Suprapubic skin (tissue), 4 donors: ENCODE measurements around the gene AHI1. TPM values are rescaled to one million over a fixed set of nuclear protein-coding genes. Genes with fewer than 3 reads are reported as not detected.

Source experiments
- DNase-seq, 2 donors: peaks; one replicate each; pipeline ENCODE4 v3.0.0-alpha.2; 2019; ENCODE audit warnings: low spot score in 2 of 2
- H3K27ac ChIP-seq: fragments of 200-600 bp; sonication (generic); one replicate; pipeline ENCODE4 v1.5.1; 2019
- H3K27me3 ChIP-seq: fragments of 200-600 bp; sonication (generic); one replicate; pipeline ENCODE4 v1.5.1; 2019
- H3K36me3 ChIP-seq: fragments of 200-600 bp; sonication (generic); one replicate; pipeline ENCODE4 v1.5.1; 2019
- H3K4me1 ChIP-seq: fragments of 200-600 bp; sonication (generic); one replicate; pipeline ENCODE4 v1.5.1; 2019
- H3K4me3 ChIP-seq: fragments of 200-600 bp; sonication (generic); one replicate; pipeline ENCODE4 v1.5.1; 2019; ENCODE audit warnings: mild to moderate bottlenecking
- H3K9me3 ChIP-seq: fragments of 200-600 bp; sonication (generic); one replicate; pipeline ENCODE4 v1.5.1; 2019
- CTCF ChIP-seq, 2 donors: fragments of 200-600 bp in 1 of 2; fragments of 450-650 bp in 1 of 2; sonication (generic) in 1 of 2; IDR thresholded peaks; one replicate each; pipeline ENCODE4 v1.5.1; 2016 to 2019; ENCODE audit warnings: antibody characterized with exemption in 2 of 2, mild to moderate bottlenecking in 1 of 2, moderate library complexity in 1 of 2
- EP300 ChIP-seq: sonication (generic); formaldehyde crosslinking; IDR thresholded peaks from one replicate; pipeline ENCODE4 v1.6.1; 2017; ENCODE audit warnings: antibody characterized with exemption
- POLR2A ChIP-seq, 2 donors: fragments of 450-650 bp; IDR thresholded peaks; one replicate each; pipeline ENCODE4 v1.6.1; 2017; ENCODE audit warnings: antibody characterized with exemption in 2 of 2, mild to moderate bottlenecking in 2 of 2, moderate library complexity in 2 of 2
- POLR2AphosphoS5 ChIP-seq, 3 donors: sonication (generic); formaldehyde crosslinking; IDR thresholded peaks; one replicate each; pipeline ENCODE4 v1.6.1; 2017; ENCODE audit warnings: antibody characterized with exemption in 3 of 3
- WGBS: methylation state at CpG from one replicate; pipeline ENCODE4 v1.1.5; 2018; 5-methylcytosine and 5-hydroxymethylcytosine counted together
- total RNA-seq, 4 donors: library from RNA; depleted of rRNA; stranded (reverse); fragments of >200 nt; gene quantifications; one replicate each; pipeline ENCODE4 v1.1.0, GENCODE V29; 2016

Gene AHI1
- total RNA-seq, 4 donors from 2014 or later: 12.1 to 53.6 (median 19.2) TPM

- no peak overlapping the region for H3K4me3 ChIP-seq
- WGBS: 34% methylated on average over 1 of the region's 1 CpG
- no peak for DNase-seq
- no peak overlapping the region for H3K27ac ChIP-seq
- H3K9me3 ChIP-seq: no peaks in the 10 kb centered on the region
- H3K36me3 ChIP-seq: no peaks in the 10 kb centered on the region
- TF ChIP-seq CTCF (IDR thresholded peaks at IDR 0.05) (no peak), POLR2AphosphoS5 (IDR thresholded peaks at IDR 0.05) (no peak), EP300 (no peak), POLR2A (IDR thresholded peaks at IDR 0.05) (no peak)
- H3K27me3 ChIP-seq: no peaks in the 10 kb centered on the region
- H3K4me1 ChIP-seq: no peaks in the 10 kb centered on the region
Measured at GRCh38 chr6:135234492-135234780, 263.1 kb downstream of the AHI1 start.

DNA sequence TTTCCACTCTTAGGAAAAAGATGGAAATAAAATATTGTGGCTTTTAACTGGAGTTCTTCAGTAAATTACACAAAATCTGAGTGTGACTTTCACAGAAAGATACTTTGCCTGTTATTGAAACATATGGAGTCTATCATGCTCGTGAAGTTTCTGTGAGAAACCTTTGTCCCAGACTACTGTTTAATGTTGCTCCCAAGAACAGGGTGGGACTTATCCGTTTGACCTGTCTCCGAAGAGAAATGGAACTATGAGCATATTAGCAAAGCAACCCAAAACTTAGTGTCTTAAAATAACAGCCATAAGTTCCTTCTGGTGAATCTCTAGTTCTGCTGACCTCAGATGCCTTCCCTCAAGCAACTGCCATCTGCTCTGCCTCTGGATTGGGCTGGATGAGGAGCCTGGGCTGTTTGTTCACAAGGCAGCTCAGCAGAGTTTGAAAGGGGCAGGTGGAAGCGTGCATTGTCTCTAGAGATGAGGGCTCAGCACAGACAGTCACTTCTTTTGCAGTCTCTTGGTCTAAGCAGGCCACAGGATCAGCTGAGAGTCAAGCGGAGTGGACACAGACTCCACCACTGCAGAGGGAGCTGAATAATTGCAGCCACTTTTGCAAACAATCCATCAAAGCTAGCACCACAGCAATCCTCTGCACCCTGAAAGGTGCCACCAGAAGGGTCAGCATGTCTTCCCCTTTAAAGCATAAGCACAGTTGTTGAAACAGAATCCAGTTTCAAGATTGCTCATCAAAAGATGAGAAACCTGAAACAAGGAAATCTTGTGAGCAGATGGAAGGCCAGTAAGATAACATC lies 263.7 kb downstream of the AHI1 start:
- Histone ChIP-seq H3K27me3 (no peaks in the 10 kb centered on the region), H3K4me1 (no peaks in the 10 kb centered on the region), H3K27ac (no peak overlapping the region), H3K36me3 (no peaks in the 10 kb centered on the region), H3K9me3 (no peaks in the 10 kb centered on the region), H3K4me3 (no peak overlapping the region)
- no peak for DNase-seq
- 75% methylated on average over 5 of the region's 5 CpGs for WGBS
- TF ChIP-seq EP300: no peak
- no peak for TF ChIP-seq POLR2AphosphoS5 (IDR thresholded peaks at IDR 0.05)
- no peak for TF ChIP-seq POLR2A (IDR thresholded peaks at IDR 0.05)
- no peak for TF ChIP-seq CTCF (IDR thresholded peaks at IDR 0.05)
